AG10803 (cell line): ENCODE results near the gene LDLRAD4.

Experiments
- DNase-seq: peaks from one replicate; pipeline ENCODE4 v3.0.0; 2010; ENCODE audit warnings: low read depth
- H3K4me3 ChIP-seq: 2 replicates; pipeline ENCODE4 v1.5.1; 2011; ENCODE audit warnings: mild to moderate bottlenecking, low read length, control low read depth
- TF ChIP-seq, protein P1 (sequence below): conservative IDR thresholded peaks from 2 replicates; pipeline ENCODE4 v1.5.1; 2011; ENCODE audit warnings: mild to moderate bottlenecking, low read length, control low read depth, inconsistent platforms

LDLRAD4 gene

DNA sequence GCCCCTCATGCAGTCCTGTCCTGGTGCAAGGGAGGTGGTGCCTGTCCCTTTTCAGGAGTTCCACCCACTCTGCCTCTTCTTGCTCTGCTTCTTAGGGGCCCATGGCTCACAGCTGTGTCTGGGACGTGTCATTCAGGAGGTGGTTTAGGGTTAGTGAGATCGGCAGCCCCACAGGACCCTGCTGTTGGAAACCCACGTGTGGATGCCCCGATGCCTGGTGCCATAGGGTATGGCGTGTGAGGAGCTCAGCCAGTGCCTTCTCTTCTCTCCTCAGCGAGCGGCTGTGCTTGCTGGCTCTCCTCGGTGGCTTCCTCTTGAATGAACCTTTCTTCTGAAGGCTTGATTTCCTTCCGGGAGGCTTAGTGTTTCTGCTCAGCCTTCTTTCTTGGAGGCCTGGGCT, 55.2 kb downstream of the LDLRAD4 start:
- TF ChIP-seq, protein P1, sequence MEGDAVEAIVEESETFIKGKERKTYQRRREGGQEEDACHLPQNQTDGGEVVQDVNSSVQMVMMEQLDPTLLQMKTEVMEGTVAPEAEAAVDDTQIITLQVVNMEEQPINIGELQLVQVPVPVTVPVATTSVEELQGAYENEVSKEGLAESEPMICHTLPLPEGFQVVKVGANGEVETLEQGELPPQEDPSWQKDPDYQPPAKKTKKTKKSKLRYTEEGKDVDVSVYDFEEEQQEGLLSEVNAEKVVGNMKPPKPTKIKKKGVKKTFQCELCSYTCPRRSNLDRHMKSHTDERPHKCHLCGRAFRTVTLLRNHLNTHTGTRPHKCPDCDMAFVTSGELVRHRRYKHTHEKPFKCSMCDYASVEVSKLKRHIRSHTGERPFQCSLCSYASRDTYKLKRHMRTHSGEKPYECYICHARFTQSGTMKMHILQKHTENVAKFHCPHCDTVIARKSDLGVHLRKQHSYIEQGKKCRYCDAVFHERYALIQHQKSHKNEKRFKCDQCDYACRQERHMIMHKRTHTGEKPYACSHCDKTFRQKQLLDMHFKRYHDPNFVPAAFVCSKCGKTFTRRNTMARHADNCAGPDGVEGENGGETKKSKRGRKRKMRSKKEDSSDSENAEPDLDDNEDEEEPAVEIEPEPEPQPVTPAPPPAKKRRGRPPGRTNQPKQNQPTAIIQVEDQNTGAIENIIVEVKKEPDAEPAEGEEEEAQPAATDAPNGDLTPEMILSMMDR, result no peak
- no peak overlapping the region for H3K4me3 ChIP-seq
- DNase-seq, result no peak

GRCh38 chr18:13275075-13275474, 56.5 kb downstream of the LDLRAD4 start:
- TF ChIP-seq, protein P1, result no peak
- no peak for DNase-seq
- no peak overlapping the region for H3K4me3 ChIP-seq

DNA sequence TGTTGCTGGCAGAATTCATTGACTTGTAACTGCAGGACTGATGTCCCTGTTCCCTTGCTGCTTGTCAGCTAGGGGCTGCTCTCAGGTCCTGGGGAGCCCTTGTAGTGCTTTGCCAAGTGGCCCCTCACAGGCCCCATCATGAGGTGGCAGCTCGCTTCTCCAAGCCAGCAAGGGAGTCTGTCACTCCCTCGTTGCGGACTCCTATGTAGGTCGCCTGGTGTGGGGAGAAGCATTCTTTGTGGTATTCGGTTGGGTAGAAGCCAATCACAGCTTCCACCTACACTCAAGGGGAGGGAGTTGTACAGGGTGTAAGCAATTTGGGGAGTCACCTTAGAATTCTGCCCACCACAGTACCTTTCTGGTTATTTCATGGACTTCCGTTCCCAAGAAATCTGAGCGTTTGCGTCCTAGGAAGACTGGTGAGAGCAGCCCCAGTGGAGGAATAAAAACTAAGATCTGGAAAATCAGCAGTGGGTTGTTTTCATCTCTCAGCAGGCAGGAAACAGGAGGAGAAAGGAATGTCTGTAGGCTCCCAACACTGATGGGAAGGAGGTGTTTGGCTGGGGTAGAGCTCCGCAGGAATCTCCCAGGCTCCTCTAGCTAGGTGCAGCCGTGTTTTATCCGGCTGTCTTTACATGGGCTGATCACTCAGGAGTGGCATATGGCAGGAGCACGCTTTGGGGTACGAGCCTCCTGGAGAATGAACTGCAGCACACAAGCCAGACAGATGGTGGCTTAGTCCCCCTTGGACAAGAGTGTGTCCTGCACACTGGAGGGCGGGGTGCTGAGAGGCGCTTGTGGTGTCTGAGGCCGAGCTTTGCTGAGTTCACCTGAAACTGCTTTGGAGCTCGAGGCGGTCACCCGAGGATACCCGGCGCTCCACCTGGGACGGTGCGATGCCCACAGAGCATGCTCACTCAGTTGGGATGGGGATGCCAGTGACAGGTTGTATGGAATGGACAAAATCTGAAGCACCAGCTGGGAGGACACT, 58.3 kb downstream of the LDLRAD4 start:
- H3K4me3 ChIP-seq, result no peak overlapping the region
- DNase-seq, result no peak
- TF ChIP-seq, protein P1, result no peak

DNA sequence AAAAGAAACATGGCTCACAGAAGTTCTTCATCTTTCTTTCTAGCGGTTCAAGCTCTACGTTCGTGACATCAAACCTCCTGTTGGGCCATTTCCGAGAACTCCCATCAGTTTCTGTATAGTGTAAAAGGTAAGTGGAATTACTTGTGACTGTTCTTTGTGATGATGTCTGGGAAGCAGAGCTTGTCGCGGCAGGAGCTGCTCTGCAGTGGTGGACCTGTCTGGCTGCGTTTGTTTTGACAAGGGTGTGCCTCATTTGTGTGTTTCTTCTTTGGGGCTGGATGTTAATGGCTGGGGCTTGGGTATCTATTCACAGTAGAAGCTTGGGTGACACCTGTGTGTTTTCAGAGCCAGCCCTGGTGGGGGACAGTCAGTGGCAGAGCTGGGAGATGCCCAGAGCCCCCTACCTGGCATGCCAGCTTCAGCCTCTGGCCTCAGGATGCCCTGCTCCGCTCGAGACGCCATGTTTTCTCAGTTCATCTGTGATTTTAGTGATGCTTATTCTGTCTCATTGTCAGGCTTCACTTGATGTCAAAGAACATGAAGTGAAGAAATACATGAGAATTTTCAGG, 59.6 kb downstream of the LDLRAD4 start:
- no peak overlapping the region for H3K4me3 ChIP-seq
- DNase-seq, result no peak
- TF ChIP-seq, protein P1, result no peak

DNA sequence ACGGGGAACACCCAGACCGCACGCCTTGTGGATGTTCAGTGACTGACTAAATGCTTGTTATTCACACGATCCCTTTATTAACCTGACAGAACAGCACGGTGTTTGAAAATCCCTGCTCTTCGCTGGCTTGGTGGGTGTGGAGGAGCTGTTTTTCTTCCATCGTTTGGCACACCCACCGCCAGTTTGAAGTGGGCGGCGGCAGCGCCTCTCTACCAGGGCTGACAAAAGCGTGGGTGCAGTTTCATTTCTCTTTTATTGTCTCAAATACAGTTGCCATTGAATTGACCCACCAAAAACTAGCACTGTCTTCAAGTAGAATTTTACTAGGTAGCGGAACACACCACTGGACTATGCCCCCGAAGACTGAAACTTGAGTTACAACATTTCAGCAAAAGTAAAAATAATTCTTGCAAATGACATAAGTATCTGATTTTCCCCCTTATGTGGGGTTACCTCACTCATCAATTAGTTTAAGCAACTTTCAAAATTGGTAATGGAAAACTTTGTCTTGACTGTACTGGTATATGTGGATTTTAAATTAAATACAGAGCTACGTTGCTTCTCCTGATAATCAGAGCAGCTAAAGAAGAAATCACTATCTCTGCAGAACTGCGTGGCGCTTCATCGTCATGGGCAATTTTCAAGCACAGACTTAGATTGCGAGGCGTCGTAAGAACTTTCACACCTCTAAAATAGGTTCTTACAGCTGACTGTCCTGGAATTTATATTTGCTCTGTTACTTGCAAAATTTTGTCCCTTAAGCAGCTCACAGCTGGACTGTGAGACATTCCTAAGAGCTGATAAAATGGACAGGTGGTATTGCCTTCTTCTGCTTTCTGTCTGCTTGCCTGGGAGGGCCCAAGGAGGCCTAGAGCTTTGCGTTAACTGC, 60.9 kb downstream of the LDLRAD4 start:
- TF ChIP-seq, protein P1, result no peak
- no peak for DNase-seq
- no peak overlapping the region for H3K4me3 ChIP-seq

DNA sequence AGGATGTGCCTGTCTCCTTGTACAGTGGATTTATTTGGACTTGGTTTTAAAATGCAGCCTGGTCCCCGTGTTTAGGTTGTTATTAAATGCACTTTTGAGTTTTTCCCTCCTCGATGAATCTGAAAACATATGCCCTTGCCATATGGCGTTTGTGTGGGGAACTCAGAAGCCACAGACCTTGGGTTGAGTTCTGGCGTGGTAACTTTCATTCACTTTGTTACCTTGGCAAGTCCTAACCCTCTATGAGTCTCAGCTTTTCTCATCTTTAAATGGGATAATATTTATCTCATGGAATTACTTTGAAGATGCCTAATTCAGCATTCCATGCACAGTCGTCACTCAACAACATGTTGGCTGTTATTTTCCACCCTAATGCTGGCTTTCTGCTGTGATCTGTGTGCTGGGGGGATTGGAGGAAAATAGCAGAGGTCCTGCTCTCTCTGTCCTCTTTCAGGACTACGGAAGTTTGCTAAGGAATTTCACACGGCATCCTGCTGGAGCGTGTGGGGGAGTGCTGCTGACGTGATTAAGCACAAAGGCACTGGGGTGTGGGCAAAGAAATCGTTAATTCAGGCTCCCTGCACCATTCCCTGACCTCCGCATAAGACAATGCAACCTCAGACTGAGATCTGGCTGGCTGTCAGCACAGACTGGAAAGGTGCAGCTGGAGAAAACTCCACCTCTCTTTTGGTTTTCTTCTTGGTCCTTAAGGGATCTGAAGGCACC, 61.7 kb downstream of the LDLRAD4 start:
- no peak overlapping the region for H3K4me3 ChIP-seq
- TF ChIP-seq, protein P1, result no peak
- no peak for DNase-seq
